ENCODE results near the gene DTNB.

The DTNB gene

GRCh38 chr2:25517701-25518100 is 155.7 kb downstream of the DTNB start:
- Histone ChIP-seq H3K9me3 (no peaks in the 10 kb centered on the region), H3K4me3 (ENCODE audit: low read depth in 1 of 2, low read length in 1 of 2) (no peak overlapping the region), H3K36me3 (no peaks in the 10 kb centered on the region), H3K27me3 (no peaks in the 10 kb centered on the region), H3K4me1 (ENCODE audit: control insufficient read depth in 1 of 2, insufficient read depth in 1 of 2, low read depth in 1 of 2, low read length in 1 of 2) (peaks cover 6 to 7% of the 10 kb centered on the region in 2 experiments), H3K27ac (no peak overlapping the region)
- TF ChIP-seq CTCF (IDR thresholded peaks at IDR 0.05), result no peak

- Histone ChIP-seq H3K4me1 (ENCODE audit: control insufficient read depth in 1 of 2, insufficient read depth in 1 of 2, low read depth in 1 of 2, low read length in 1 of 2) (no peaks in the 10 kb centered on the region), H3K27ac (no peak overlapping the region), H3K4me3 (ENCODE audit: low read depth in 1 of 2, low read length in 1 of 2) (no peak overlapping the region), H3K27me3 (no peaks in the 10 kb centered on the region), H3K9me3 (no peaks in the 10 kb centered on the region), H3K36me3 (no peaks in the 10 kb centered on the region)
- no peak for TF ChIP-seq CTCF (IDR thresholded peaks at IDR 0.05)
These were observed 159.2 kb downstream of the DTNB start for GRCh38 chr2:25514043-25514637.

DNA sequence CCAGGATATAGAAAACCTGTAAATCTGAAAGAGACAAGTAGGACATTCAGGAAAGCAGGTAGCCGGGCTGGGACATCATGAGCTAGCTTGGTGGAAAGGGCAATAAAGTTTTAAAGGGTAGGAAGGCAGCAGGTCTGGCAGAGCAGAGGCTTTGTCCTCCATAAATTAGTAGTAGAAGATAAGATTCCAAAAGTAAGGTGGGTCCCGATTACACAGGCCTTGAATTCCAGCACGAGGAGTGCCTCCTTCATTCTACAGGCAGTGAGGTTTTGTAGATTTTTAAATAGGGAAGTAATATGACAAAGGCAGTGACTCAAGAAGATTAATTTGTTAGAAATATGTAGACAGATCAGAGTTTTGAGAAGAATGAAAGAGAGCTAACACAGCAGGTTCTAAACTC is 160.7 kb downstream of the DTNB start:
- H3K4me1 ChIP-seq (ENCODE audit: control insufficient read depth in 1 of 2, insufficient read depth in 1 of 2, low read depth in 1 of 2, low read length in 1 of 2), result no peaks in the 10 kb centered on the region
- no peaks in the 10 kb centered on the region for H3K9me3 ChIP-seq
- H3K27ac ChIP-seq, result no peak overlapping the region
- H3K4me3 ChIP-seq (ENCODE audit: low read depth in 1 of 2, low read length in 1 of 2), result no peak overlapping the region
- H3K36me3 ChIP-seq, result no peaks in the 10 kb centered on the region
- no peaks in the 10 kb centered on the region for H3K27me3 ChIP-seq
- no peak for TF ChIP-seq CTCF (IDR thresholded peaks at IDR 0.05)

DNA sequence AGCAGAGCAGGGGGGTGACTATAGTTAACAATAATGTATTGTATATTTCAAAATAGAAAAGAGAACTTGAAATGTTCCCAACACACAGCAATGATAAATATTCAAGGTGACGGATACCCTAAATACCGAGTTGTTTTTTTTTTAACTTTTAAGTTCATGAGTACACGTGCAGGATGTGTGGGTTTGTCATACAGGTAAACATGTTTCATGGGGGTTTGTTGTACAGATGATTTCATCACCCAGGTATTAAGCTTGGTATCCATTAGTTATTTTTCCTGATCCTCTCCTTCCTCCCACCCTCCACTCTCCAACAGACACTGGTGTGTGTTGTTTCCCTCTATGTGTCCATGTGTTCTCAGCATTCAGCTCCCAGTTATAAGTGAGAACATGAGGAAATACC is 167.2 kb downstream of the DTNB start:
- H3K27ac ChIP-seq, result no peak overlapping the region
- no peak for TF ChIP-seq CTCF (IDR thresholded peaks at IDR 0.05)

GRCh38 chr2:25505622-25506021 is 167.8 kb downstream of the DTNB start:
- TF ChIP-seq CTCF (IDR thresholded peaks at IDR 0.05), result no peak
- Histone ChIP-seq H3K27ac (no peak overlapping the region), H3K9me3 (no peaks in the 10 kb centered on the region), H3K36me3 (no peaks in the 10 kb centered on the region), H3K4me3 (ENCODE audit: low read depth in 1 of 2, low read length in 1 of 2) (no peak overlapping the region), H3K27me3 (no peaks in the 10 kb centered on the region), H3K4me1 (ENCODE audit: control insufficient read depth in 1 of 2, insufficient read depth in 1 of 2, low read depth in 1 of 2, low read length in 1 of 2) (no peaks in the 10 kb centered on the region)

More for the DNA sequence above, 167.2 kb downstream of the DTNB start:
- Histone ChIP-seq H3K4me1 (ENCODE audit: control insufficient read depth in 1 of 2, insufficient read depth in 1 of 2, low read depth in 1 of 2, low read length in 1 of 2) (no peaks in the 10 kb centered on the region), H3K36me3 (no peaks in the 10 kb centered on the region), H3K27me3 (no peaks in the 10 kb centered on the region), H3K4me3 (ENCODE audit: low read depth in 1 of 2, low read length in 1 of 2) (no peak overlapping the region), H3K9me3 (no peaks in the 10 kb centered on the region)

DNA sequence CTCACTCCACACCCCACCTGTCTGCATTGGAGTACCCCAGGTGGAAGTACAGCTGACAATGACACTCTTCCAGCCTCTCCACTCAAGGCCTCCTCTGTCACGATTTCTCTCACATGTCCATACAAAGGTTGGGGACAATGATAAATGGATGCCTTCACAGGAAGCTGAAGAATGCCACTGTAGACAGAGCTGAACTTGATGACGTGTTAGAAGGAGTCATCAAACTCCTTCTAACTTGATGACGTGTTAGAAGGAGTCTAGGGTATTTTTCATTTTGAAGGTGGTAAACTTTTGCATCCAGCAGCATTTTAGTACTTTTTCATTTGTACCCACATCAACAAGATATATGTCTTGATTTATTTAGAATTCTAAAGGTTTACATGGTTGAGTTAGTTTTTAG is 168.2 kb downstream of the DTNB start:
- H3K36me3 ChIP-seq, result no peaks in the 10 kb centered on the region
- no peak for TF ChIP-seq CTCF (IDR thresholded peaks at IDR 0.05)
- no peaks in the 10 kb centered on the region for H3K27me3 ChIP-seq
- H3K4me3 ChIP-seq (ENCODE audit: low read depth in 1 of 2, low read length in 1 of 2), result no peak overlapping the region
- H3K9me3 ChIP-seq, result no peaks in the 10 kb centered on the region
- H3K27ac ChIP-seq, result no peak overlapping the region
- H3K4me1 ChIP-seq (ENCODE audit: control insufficient read depth in 1 of 2, insufficient read depth in 1 of 2, low read depth in 1 of 2, low read length in 1 of 2), result no peaks in the 10 kb centered on the region

Measured in neutrophil (primary cell).